ENCODE results near the gene NUCB1. TPM values are rescaled to one million over a fixed set of nuclear protein-coding genes. Genes with fewer than 3 reads are reported as not detected.

The NUCB1 gene
- total RNA-seq, 2 experiments from 2014 or later = 102 to 114 TPM

DNA sequence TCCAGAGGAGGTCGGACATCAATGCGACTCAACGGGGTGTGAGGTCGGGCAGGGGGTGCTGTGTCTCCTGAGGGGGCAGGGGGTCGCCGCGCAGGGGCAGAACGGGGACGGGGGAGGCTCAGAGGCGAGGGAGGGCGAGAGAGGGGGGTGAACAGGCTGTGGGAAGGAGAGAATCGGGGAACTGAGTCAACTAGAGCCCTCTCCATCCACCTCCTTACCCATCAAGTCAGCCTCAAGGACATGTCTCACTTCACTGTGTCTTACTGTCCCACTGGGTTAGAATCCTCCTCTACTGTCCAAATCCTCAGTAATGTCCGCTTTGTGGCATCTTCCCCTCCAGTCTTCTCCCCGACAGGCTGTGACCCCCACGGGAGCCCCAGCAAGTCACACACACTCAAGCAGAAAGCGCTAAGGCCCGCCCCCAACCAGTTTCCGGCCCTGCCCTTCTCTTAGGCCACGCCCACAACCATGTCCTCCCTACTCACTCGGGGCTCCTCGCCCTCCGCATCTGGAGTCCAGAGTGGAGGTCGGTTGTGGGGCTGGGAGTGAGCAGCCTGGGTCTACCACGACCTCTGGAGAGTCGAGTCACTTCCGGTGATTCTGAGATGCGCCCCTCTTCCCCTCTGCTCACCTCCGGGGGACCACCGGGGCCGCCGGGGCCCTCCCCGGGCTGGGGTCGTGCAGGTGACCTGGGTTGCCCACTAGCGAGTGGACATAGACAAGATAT is 41.0 kb upstream of the NUCB1 start:
- intact Hi-C loops (cut with micrococcal nuclease) = no loop called here
- CTCF ChIA-PET = interaction anchor here (1.5 to 2.6 kb wide), 4 partner anchors 17 to 112 kb away, joined by 6 to 8 read pairs (median 7); partner anchors contain the start of gene HSD17B14
- Mint-ChIP-seq H3K27me3 (no peaks in the 10 kb centered on the region), H3K4me3 (peak overlapping the region; percentile 96), H3K27ac (peak overlapping the region; percentile 90), H3K9me3 (no peaks in the 10 kb centered on the region), H3K36me3 (ENCODE audit: low read depth) (no peaks in the 10 kb centered on the region), H3K4me1 (ENCODE audit: low read depth) (peaks cover 2% of the 10 kb centered on the region)
- TF ChIP-seq, protein P1, sequence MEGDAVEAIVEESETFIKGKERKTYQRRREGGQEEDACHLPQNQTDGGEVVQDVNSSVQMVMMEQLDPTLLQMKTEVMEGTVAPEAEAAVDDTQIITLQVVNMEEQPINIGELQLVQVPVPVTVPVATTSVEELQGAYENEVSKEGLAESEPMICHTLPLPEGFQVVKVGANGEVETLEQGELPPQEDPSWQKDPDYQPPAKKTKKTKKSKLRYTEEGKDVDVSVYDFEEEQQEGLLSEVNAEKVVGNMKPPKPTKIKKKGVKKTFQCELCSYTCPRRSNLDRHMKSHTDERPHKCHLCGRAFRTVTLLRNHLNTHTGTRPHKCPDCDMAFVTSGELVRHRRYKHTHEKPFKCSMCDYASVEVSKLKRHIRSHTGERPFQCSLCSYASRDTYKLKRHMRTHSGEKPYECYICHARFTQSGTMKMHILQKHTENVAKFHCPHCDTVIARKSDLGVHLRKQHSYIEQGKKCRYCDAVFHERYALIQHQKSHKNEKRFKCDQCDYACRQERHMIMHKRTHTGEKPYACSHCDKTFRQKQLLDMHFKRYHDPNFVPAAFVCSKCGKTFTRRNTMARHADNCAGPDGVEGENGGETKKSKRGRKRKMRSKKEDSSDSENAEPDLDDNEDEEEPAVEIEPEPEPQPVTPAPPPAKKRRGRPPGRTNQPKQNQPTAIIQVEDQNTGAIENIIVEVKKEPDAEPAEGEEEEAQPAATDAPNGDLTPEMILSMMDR (IDR thresholded peaks at IDR 0.05) = no peak
- POLR2A ChIA-PET = interaction anchor here (0.9 kb wide), 1 partner anchor 10 kb away, joined by 3 read pairs; no protein-coding TSS in a partner anchor
- peak; percentile 92 for ATAC-seq
- DNase-seq = peak; percentile 90

DNA sequence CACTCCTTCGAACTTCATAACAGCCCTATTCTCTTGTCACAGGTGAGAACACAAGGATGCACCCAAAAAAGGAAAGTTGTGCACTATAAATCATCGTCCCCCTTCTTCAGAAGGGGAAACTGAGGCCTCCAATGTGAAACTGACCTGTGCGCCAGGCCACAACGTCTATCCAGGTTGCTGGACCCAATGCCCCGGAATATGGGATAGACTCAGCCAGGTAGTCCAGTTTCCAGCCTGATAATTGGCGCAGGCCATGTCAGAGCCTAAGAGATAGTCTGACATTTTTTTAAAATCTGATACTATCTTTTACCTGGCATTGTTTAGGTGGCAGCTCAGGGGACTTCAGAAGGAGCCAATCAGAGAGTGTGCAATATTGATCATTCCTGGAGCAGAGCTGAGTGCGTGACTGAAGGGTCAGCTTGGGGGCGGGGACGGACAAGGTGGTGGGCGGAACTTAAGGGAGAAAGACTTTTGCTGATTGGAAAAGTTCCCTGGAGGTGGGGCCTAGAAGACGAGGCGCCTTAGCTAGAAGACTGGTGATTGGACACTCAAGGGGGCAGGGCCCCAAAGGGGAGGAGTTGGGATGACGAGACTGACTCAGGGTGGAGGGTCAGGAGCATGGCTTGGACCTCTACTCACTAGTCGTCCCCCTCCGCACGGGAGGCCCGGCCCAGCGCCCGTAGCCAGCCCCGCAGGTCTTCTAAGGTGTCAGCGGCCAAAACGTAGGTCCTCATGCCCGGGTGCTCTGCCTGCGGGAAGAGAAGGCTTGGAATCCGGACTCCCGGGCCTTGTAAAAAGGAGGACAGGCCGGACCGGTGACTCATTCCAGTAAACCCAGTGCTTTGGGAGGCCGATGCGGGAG is 40.2 kb upstream of the NUCB1 start:
- no peaks in the 10 kb centered on the region for H3K27me3 Mint-ChIP-seq
- H3K9me3 Mint-ChIP-seq = no peaks in the 10 kb centered on the region
- POLR2A ChIA-PET = no interaction called here
- intact Hi-C loops (cut with micrococcal nuclease) = no loop called here
- no peaks in the 10 kb centered on the region for H3K36me3 Mint-ChIP-seq (ENCODE audit: low read depth)
- TF ChIP-seq, protein P1 (IDR thresholded peaks at IDR 0.05) = no peak
- H3K4me3 Mint-ChIP-seq = peak overlapping the region; percentile 26
- CTCF ChIA-PET = no interaction called here
- ATAC-seq (no peak), DNase-seq (peak; percentile 50)
- peak overlapping the region; percentile 46 for H3K27ac Mint-ChIP-seq
- H3K4me1 Mint-ChIP-seq (ENCODE audit: low read depth) = peaks cover 2% of the 10 kb centered on the region

DNA sequence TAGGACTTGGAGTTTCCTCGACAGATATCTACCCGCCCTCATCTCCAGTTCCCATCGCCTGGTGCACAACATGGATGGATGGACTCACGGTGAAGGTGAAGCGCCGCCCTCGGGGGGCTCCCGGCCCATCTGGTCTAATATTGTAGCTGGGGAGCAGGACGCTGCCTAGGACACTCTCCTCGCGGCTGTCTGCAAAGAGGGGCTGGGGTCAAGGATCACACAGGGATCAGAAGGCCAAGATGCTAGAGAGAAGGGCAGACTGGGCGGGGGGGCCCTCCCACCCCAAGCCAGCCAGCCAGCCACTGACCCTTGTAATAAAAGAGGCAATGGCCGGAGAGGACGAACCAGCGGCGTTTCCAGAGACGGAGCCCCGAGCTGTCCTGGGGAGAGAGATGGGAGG is 38.8 kb upstream of the NUCB1 start:
- Mint-ChIP-seq H3K4me3 (no peak overlapping the region), H3K27me3 (no peaks in the 10 kb centered on the region), H3K4me1 (ENCODE audit: low read depth) (peaks cover 2% of the 10 kb centered on the region), H3K36me3 (ENCODE audit: low read depth) (no peaks in the 10 kb centered on the region), H3K27ac (no peak overlapping the region), H3K9me3 (no peaks in the 10 kb centered on the region)
- TF ChIP-seq, protein P1 (IDR thresholded peaks at IDR 0.05) = no peak
- intact Hi-C loops (cut with micrococcal nuclease) = no loop called here
- no peak for DNase-seq
- POLR2A ChIA-PET = interaction anchor here (0.6 kb wide), 1 partner anchor 25 kb away, joined by 3 read pairs; no protein-coding TSS in a partner anchor
- CTCF ChIA-PET = interaction anchor here (0.6 to 1.2 kb wide), 2 partner anchors 15 to 73 kb away, joined by 3 to 4 read pairs; no protein-coding TSS in a partner anchor
- no peak for ATAC-seq

DNA sequence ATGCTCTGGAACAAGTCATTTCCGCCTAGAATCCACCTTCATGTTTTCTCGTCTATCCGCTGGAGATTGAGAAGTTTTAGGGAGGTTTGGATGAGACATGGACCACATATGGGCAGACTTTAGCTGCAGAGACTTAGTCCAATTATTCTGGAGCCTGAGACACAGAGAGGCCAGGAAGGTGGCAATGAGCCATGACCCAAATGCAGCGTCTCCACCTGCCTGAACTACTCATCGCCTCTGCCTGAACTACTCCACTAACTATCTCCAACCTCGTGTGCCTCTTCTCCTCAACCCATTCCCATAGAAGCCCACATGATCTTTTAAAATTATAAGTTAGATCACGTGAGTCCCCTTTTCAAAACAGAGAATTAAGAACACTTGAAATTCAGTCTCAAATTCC is 37.3 kb upstream of the NUCB1 start:
- H3K9me3 Mint-ChIP-seq = no peaks in the 10 kb centered on the region
- intact Hi-C loops (cut with micrococcal nuclease) = no loop called here
- POLR2A ChIA-PET = no interaction called here
- H3K4me3 Mint-ChIP-seq = no peak overlapping the region
- CTCF ChIA-PET = no interaction called here
- no peak for ATAC-seq
- no peak for DNase-seq
- H3K27ac Mint-ChIP-seq = no peak overlapping the region
- H3K27me3 Mint-ChIP-seq = no peaks in the 10 kb centered on the region
- peaks cover 2% of the 10 kb centered on the region for H3K4me1 Mint-ChIP-seq (ENCODE audit: low read depth)
- no peaks in the 10 kb centered on the region for H3K36me3 Mint-ChIP-seq (ENCODE audit: low read depth)
- TF ChIP-seq, protein P1 (IDR thresholded peaks at IDR 0.05) = no peak

DNA sequence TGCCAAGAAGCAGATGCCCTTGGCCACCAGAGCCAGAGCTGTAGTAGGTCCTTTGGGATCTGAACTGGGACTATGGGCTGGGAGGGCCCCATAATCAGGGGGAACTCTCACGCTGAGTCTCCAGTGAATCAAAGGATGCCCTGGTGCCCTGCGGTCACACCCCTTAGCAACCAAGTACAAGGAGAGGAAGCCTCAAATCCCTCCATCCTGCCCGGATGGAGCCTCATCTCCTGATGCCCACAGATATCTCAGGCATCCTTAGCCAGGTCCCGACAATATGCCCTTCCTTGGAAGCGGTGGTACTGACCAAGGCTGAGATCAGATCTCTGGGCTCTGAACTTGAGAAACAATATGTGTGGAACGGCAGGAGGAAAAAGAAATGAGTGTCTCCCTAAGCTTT is 33.4 kb upstream of the NUCB1 start:
- intact Hi-C loops (cut with micrococcal nuclease) = no loop called here
- H3K4me1 Mint-ChIP-seq (ENCODE audit: low read depth) = peaks cover 9% of the 10 kb centered on the region
- H3K27ac Mint-ChIP-seq = no peak overlapping the region
- ChIA-PET POLR2A (no interaction called here), CTCF (no interaction called here)
- no peak overlapping the region for H3K4me3 Mint-ChIP-seq
- H3K9me3 Mint-ChIP-seq = no peaks in the 10 kb centered on the region
- peaks cover 2% of the 10 kb centered on the region for H3K27me3 Mint-ChIP-seq
- ATAC-seq (no peak), DNase-seq (no peak)
- no peaks in the 10 kb centered on the region for H3K36me3 Mint-ChIP-seq (ENCODE audit: low read depth)
- TF ChIP-seq, protein P1 (IDR thresholded peaks at IDR 0.05) = no peak
